GM12891 (cell line): ENCODE measurements around the gene CTDNEP1.

ENCODE experiments used
- POLR2A ChIP-seq: IDR thresholded peaks from 2 replicates; pipeline ENCODE4 v1.6.1; 2011; ENCODE audit warnings: low read depth, low read length, control low read depth
- POLR2AphosphoS5 ChIP-seq: IDR thresholded peaks from 2 replicates; pipeline ENCODE4 v1.6.1; 2011; ENCODE audit warnings: low read depth, low read length, control low read depth
- POU2F2 ChIP-seq: IDR thresholded peaks from 2 replicates; pipeline ENCODE4 v1.6.1; 2011; ENCODE audit warnings: low read depth, mild to moderate bottlenecking, control low read depth, low read length, moderate library complexity
- SPI1 ChIP-seq: IDR thresholded peaks from 2 replicates; pipeline ENCODE4 v1.6.1; 2011; ENCODE audit warnings: low read depth, low read length, control low read depth

DNA sequence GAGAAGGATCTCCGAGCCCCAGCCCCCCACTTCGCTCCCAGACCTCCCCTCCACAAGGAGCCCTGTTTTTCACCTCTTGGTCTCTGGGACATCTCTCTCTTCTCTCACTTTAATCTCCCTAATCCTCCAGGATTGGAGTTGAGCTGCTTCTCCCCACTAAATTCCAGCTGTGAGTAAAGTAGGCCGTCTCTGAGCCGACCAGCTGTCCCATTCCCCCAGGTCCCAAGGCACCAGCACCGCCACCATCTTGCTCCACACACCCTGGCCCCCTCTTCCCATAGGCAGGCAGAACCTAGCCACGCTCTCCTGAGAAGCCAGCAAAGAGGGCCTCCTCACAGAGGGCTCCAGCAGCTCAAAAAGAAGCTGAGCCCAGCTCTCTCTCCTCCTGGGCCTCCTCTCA is 32.8 kb downstream of the CTDNEP1 start:
- TF ChIP-seq POLR2A (no peak), POLR2AphosphoS5 (no peak), POU2F2 (no peak), SPI1 (no peak)
